ENCODE data around the gene RPL22L1. TPM values are rescaled to one million over a fixed set of nuclear protein-coding genes. Genes with fewer than 3 reads are reported as not detected.
A peak's percentile ranks its signal among the peaks of the same experiment; 100 is the strongest.

The RPL22L1 gene
- total RNA-seq, 3 donors from 2014 or later (not counting 1 experiment from before 2014, with no cell fraction given): 41.9 to 53.8 (median 44.8) TPM

- H3K4me1 ChIP-seq (ENCODE audit: control insufficient read depth, insufficient read depth, low read length): peaks cover 14% of the 10 kb centered on the region
- intact Hi-C loops (cut with micrococcal nuclease): loop anchor here (5.0 kb wide), 1 partner anchor 1094 kb away; the partner anchor contains the start of gene MYNN
- Mint-ChIP-seq H3K4me1 (peaks cover 30% of the 10 kb centered on the region in 2 donors), H3K27me3 (ENCODE audit: low read depth in 2 of 2) (no peaks in the 10 kb centered on the region), H3K9me3 (no peaks in the 10 kb centered on the region), H3K4me3 (no peak overlapping the region), H3K36me3 (peaks cover 10% of the 10 kb centered on the region), H3K27ac (peak overlapping the region; percentile 23 to 34)
- DNase-seq (no peak), ATAC-seq (no peak)
- H3K9me3 ChIP-seq (ENCODE audit: control insufficient read depth, insufficient read depth, low read length): no peaks in the 10 kb centered on the region
- no peak overlapping the region for H3K27ac ChIP-seq (ENCODE audit: low read length)
- no peak for TF ChIP-seq CTCF (IDR thresholded peaks at IDR 0.05)
- no peaks in the 10 kb centered on the region for H3K27me3 ChIP-seq (ENCODE audit: control insufficient read depth, insufficient read depth, low read length)
- H3K36me3 ChIP-seq (ENCODE audit: control insufficient read depth, insufficient read depth, low read length): peaks cover 30% of the 10 kb centered on the region
- H3K4me3 ChIP-seq (ENCODE audit: low read length): no peak overlapping the region
- WGBS (ENCODE audit: insufficient coverage): 86% methylated on average over 1 of the region's 3 CpGs
Observed at GRCh38 chr3:170866499-170866898, 3.5 kb downstream of the RPL22L1 start.

GRCh38 chr3:170865209-170866094, 4.5 kb downstream of the RPL22L1 start:
- Histone ChIP-seq H3K36me3 (ENCODE audit: control insufficient read depth, insufficient read depth, low read length) (peaks cover 30% of the 10 kb centered on the region), H3K4me1 (ENCODE audit: control insufficient read depth, insufficient read depth, low read length) (peaks cover 10% of the 10 kb centered on the region), H3K27me3 (ENCODE audit: control insufficient read depth, insufficient read depth, low read length) (no peaks in the 10 kb centered on the region), H3K27ac (ENCODE audit: low read length) (no peak overlapping the region), H3K9me3 (ENCODE audit: control insufficient read depth, insufficient read depth, low read length) (no peaks in the 10 kb centered on the region), H3K4me3 (ENCODE audit: low read length) (no peak overlapping the region)
- ATAC-seq (no peak), DNase-seq (no peak)
- Mint-ChIP-seq H3K9me3 (no peaks in the 10 kb centered on the region), H3K4me3 (no peak overlapping the region), H3K27me3 (ENCODE audit: low read depth in 2 of 2) (peaks cover 0 to 7% of the 10 kb centered on the region in 2 donors), H3K36me3 (peaks cover 10% of the 10 kb centered on the region), H3K27ac (no peak overlapping the region), H3K4me1 (peaks cover 30% of the 10 kb centered on the region in 2 donors)
- intact Hi-C loops (cut with micrococcal nuclease): loop anchor here (5.0 kb wide), 1 partner anchor 1093 kb away; the partner anchor contains the start of gene MYNN
- TF ChIP-seq CTCF (IDR thresholded peaks at IDR 0.05): no peak
- WGBS (ENCODE audit: insufficient coverage): 91% methylated on average over 10 of the region's 10 CpGs

GRCh38 chr3:170864525-170865208, 5.3 kb downstream of the RPL22L1 start:
- peaks cover 0 to 7% of the 10 kb centered on the region in 2 donors for H3K27me3 Mint-ChIP-seq (ENCODE audit: low read depth in 2 of 2)
- H3K4me1 ChIP-seq (ENCODE audit: control insufficient read depth, insufficient read depth, low read length): peaks cover 7% of the 10 kb centered on the region
- peaks cover 10% of the 10 kb centered on the region for H3K36me3 Mint-ChIP-seq
- H3K9me3 ChIP-seq (ENCODE audit: control insufficient read depth, insufficient read depth, low read length): no peaks in the 10 kb centered on the region
- DNase-seq (no peak), ATAC-seq (no peak)
- peaks cover 22 to 24% of the 10 kb centered on the region in 2 donors for H3K4me1 Mint-ChIP-seq
- H3K4me3 Mint-ChIP-seq: no peak overlapping the region
- intact Hi-C loops (cut with micrococcal nuclease): loop anchor here (5.0 kb wide), 1 partner anchor 1092 kb away; the partner anchor contains the start of gene MYNN
- H3K27ac ChIP-seq (ENCODE audit: low read length): no peak overlapping the region
- H3K36me3 ChIP-seq (ENCODE audit: control insufficient read depth, insufficient read depth, low read length): peaks cover 30% of the 10 kb centered on the region
- WGBS (ENCODE audit: insufficient coverage): 94% methylated on average over 3 of the region's 6 CpGs
- H3K4me3 ChIP-seq (ENCODE audit: low read length): no peak overlapping the region
- H3K9me3 Mint-ChIP-seq: no peaks in the 10 kb centered on the region
- H3K27me3 ChIP-seq (ENCODE audit: control insufficient read depth, insufficient read depth, low read length): no peaks in the 10 kb centered on the region
- no peak for TF ChIP-seq CTCF (IDR thresholded peaks at IDR 0.05)
- no peak overlapping the region for H3K27ac Mint-ChIP-seq

Data from natural killer cell (primary cell).